IPS DF 4.7 (cell line): ENCODE measurements around the gene GTF3C5.
A peak's percentile ranks its signal among the peaks of the same experiment; 100 is the strongest.
"Not testable (repeated sequence)": the region's sequence is repeated elsewhere in the genome, so short reads cannot be mapped to it uniquely, and the experiment has no call there.

Source experiments
- DNase-seq: peaks from one replicate; pipeline ENCODE4 v3.0.0-alpha.2; 2013; ENCODE audit warnings: low spot score; ENCODE audit errors: extremely low read depth

The GTF3C5 gene

GRCh38 chr9:133030317-133031129 lies at the start of gene GTF3C5:
Gene GTF3C5 (plus strand): TSS chr9:133030997. CDS start chr9:133031012, 15 bp downstream.
- DNase-seq: peak; percentile 93

- no peak for DNase-seq
These were observed 48.3 kb upstream of the GTF3C5 start for GRCh38 chr9:132982458-132982857.

- DNase-seq: no peak
These were observed 47.2 kb upstream of the GTF3C5 start for GRCh38 chr9:132983491-132984201.

GRCh38 chr9:132984202-132985070 lies 46.4 kb upstream of the GTF3C5 start:
- no peak for DNase-seq

- no peak for DNase-seq
These were observed 45.8 kb upstream of the GTF3C5 start for GRCh38 chr9:132985071-132985350.

- DNase-seq: no peak
These were observed 45.3 kb upstream of the GTF3C5 start for GRCh38 chr9:132985489-132985888.

GRCh38 chr9:132986114-132986513 lies 44.7 kb upstream of the GTF3C5 start:
- DNase-seq: no peak

- DNase-seq: no peak
These were observed 43.9 kb upstream of the GTF3C5 start for GRCh38 chr9:132986640-132987620.

- no peak for DNase-seq
These were observed 42.4 kb upstream of the GTF3C5 start for GRCh38 chr9:132988244-132989013.

GRCh38 chr9:132989014-132989310 lies 41.8 kb upstream of the GTF3C5 start:
- no peak for DNase-seq

GRCh38 chr9:132989414-132989996 lies 41.3 kb upstream of the GTF3C5 start:
- no peak for DNase-seq

GRCh38 chr9:132989998-132990557 lies 40.7 kb upstream of the GTF3C5 start:
- not testable (repeated sequence) for DNase-seq

GRCh38 chr9:132990781-132991180 lies 40.0 kb upstream of the GTF3C5 start:
- no peak for DNase-seq

- no peak for DNase-seq
These were observed 39.2 kb upstream of the GTF3C5 start for GRCh38 chr9:132991351-132992300.

GRCh38 chr9:132993511-132993939 lies 37.3 kb upstream of the GTF3C5 start:
- DNase-seq: no peak

GRCh38 chr9:132994410-132995120 lies 36.2 kb upstream of the GTF3C5 start:
- DNase-seq: no peak

GRCh38 chr9:132995121-132995420 lies 35.7 kb upstream of the GTF3C5 start:
- DNase-seq: no peak

GRCh38 chr9:132995879-132996278 lies 34.9 kb upstream of the GTF3C5 start:
- no peak for DNase-seq
